Measurements from ENCODE around the gene FAM171A1. TPM values are rescaled to one million over a fixed set of nuclear protein-coding genes. Genes with fewer than 3 reads are reported as not detected.
"Not testable (repeated sequence)": the region's sequence is repeated elsewhere in the genome, so short reads cannot be mapped to it uniquely, and the experiment has no call there.

FAM171A1 gene
- total RNA-seq, 1 donor from 2014 or later = 27.7 TPM

- H3K9me3 ChIP-seq = no peaks in the 10 kb centered on the region
- no peak for DNase-seq (ENCODE audit: low spot score in 2 of 2)
- no peak overlapping the region for H3K27ac ChIP-seq
- H3K4me1 ChIP-seq = peaks cover 0 to 2% of the 10 kb centered on the region in 2 donors
- no peak overlapping the region for H3K4me3 ChIP-seq
- no peaks in the 10 kb centered on the region for H3K27me3 ChIP-seq
- TF ChIP-seq CTCF (IDR thresholded peaks at IDR 0.05) = no peak
- no peaks in the 10 kb centered on the region for H3K36me3 ChIP-seq
- intact Hi-C loops (cut with DNase I) = no loop called here
Observed at GRCh38 chr10:15208221-15208620, 162.9 kb downstream of the FAM171A1 start.

- H3K27me3 ChIP-seq; H3K9me3 ChIP-seq; DNase-seq (ENCODE audit: low spot score in 2 of 2); intact Hi-C loops (cut with DNase I); H3K27ac ChIP-seq; H3K4me3 ChIP-seq; H3K36me3 ChIP-seq; H3K4me1 ChIP-seq: not testable (repeated sequence)
Observed at GRCh38 chr10:15207410-15207809, 163.7 kb downstream of the FAM171A1 start.

- no peaks in the 10 kb centered on the region for H3K27me3 ChIP-seq
- intact Hi-C loops (cut with DNase I) = no loop called here
Observed at GRCh38 chr10:15202639-15203038, 168.4 kb downstream of the FAM171A1 start.

GRCh38 chr10:15202301-15202621, 168.8 kb downstream of the FAM171A1 start:
- not testable (repeated sequence) for H3K9me3 ChIP-seq

More at GRCh38 chr10:15202639-15203038, 168.4 kb downstream of the FAM171A1 start:
- Histone ChIP-seq H3K36me3 (no peaks in the 10 kb centered on the region), H3K27ac (no peak overlapping the region), H3K4me3 (no peak overlapping the region), H3K9me3 (no peaks in the 10 kb centered on the region), H3K4me1 (no peaks in the 10 kb centered on the region)
- no peak for DNase-seq (ENCODE audit: low spot score in 2 of 2)
- TF ChIP-seq CTCF (IDR thresholded peaks at IDR 0.05) = no peak

GRCh38 chr10:15201589-15202300, 169.3 kb downstream of the FAM171A1 start:
- DNase-seq (ENCODE audit: low spot score in 2 of 2) = no peak
- intact Hi-C loops (cut with DNase I) = no loop called here
- Histone ChIP-seq H3K4me3 (no peak overlapping the region), H3K9me3 (no peaks in the 10 kb centered on the region), H3K27ac (no peak overlapping the region), H3K27me3 (no peaks in the 10 kb centered on the region), H3K36me3 (no peaks in the 10 kb centered on the region), H3K4me1 (no peaks in the 10 kb centered on the region)
- no peak for TF ChIP-seq CTCF (IDR thresholded peaks at IDR 0.05)

More at GRCh38 chr10:15202301-15202621, 168.8 kb downstream of the FAM171A1 start:
- H3K36me3 ChIP-seq; H3K27ac ChIP-seq; H3K4me1 ChIP-seq; DNase-seq (ENCODE audit: low spot score in 2 of 2); intact Hi-C loops (cut with DNase I); H3K4me3 ChIP-seq; H3K27me3 ChIP-seq: not testable (repeated sequence)

GRCh38 chr10:15200626-15201025, 170.5 kb downstream of the FAM171A1 start:
- no peaks in the 10 kb centered on the region for H3K4me1 ChIP-seq
- no peak for TF ChIP-seq CTCF (IDR thresholded peaks at IDR 0.05)

GRCh38 chr10:15197911-15198310, 173.2 kb downstream of the FAM171A1 start:
- Histone ChIP-seq H3K27ac (no peak overlapping the region), H3K9me3 (no peaks in the 10 kb centered on the region), H3K27me3 (no peaks in the 10 kb centered on the region), H3K4me1 (no peaks in the 10 kb centered on the region), H3K36me3 (no peaks in the 10 kb centered on the region), H3K4me3 (no peak overlapping the region)
- no peak for DNase-seq (ENCODE audit: low spot score in 2 of 2)
- TF ChIP-seq CTCF (IDR thresholded peaks at IDR 0.05) = no peak
- intact Hi-C loops (cut with DNase I) = no loop called here

More at GRCh38 chr10:15200626-15201025, 170.5 kb downstream of the FAM171A1 start:
- no peak overlapping the region for H3K4me3 ChIP-seq
- H3K27me3 ChIP-seq = no peaks in the 10 kb centered on the region
- no peak for DNase-seq (ENCODE audit: low spot score in 2 of 2)
- H3K27ac ChIP-seq = no peak overlapping the region
- no peaks in the 10 kb centered on the region for H3K36me3 ChIP-seq
- no peaks in the 10 kb centered on the region for H3K9me3 ChIP-seq
- intact Hi-C loops (cut with DNase I) = no loop called here

Data from ascending aorta (tissue), 2 donors.